Right ventricle myocardium superior (tissue), 1 donor: ENCODE data around the gene LMNA. TPM values are rescaled to one million over a fixed set of nuclear protein-coding genes. Genes with fewer than 3 reads are reported as not detected.
A peak's percentile ranks its signal among the peaks of the same experiment; 100 is the strongest.

Experiments used
- ATAC-seq: fragments of 200-7000 bp; cut with Tn5 transposase; one replicate; pipeline ENCODE4 v1.9.1; 2020; ENCODE audit warnings: mild to moderate bottlenecking; ENCODE audit not compliant: poor library complexity
- DNase-seq: peaks from one replicate; pipeline ENCODE4 v3.0.0-alpha.2; 2020
- intact Hi-C: fragments of 100-400 bp; cut with DNase I; formaldehyde crosslinking; loops from one replicate; pipeline ENCODE4 v1.11.2; 2022
- total RNA-seq: library from RNA; stranded (reverse); fragmentation: NEBNext Ultra II Directional; extraction: Animal tissue kit (Norgen Biotek cat#: 25700); gene quantifications from one replicate; pipeline ENCODE4 v1.2.1, GENCODE V29; 2021
- donor health status: DM: no; HTN: yes; CAD: no; lungs with severe emphysema.

The LMNA gene
- total RNA-seq, 1 donor from 2014 or later: 270 TPM

- ATAC-seq (no peak), DNase-seq (no peak)
- intact Hi-C loops: no loop called here
Observed at GRCh38 chr1:156080863-156081179, 33.7 kb upstream of the LMNA start.

GRCh38 chr1:156081180-156081916, 33.2 kb upstream of the LMNA start:
- intact Hi-C loops: no loop called here

GRCh38 chr1:156081917-156082308, 32.6 kb upstream of the LMNA start:
- intact Hi-C loops: no loop called here
- DNase-seq (no peak), ATAC-seq (no peak)

More at GRCh38 chr1:156081180-156081916, 33.2 kb upstream of the LMNA start:
- ATAC-seq (no peak), DNase-seq (no peak)

GRCh38 chr1:156082309-156083091, 32.0 kb upstream of the LMNA start, which contains the start of gene MEX3A:
Gene MEX3A, minus strand, starts transcription at chr1:156082465. Its CDS starts 467 bp downstream, at chr1:156081998.
- intact Hi-C loops: no loop called here
- DNase-seq (peak; percentile 85), ATAC-seq (peak; percentile 91)

GRCh38 chr1:156083800-156084790, 30.4 kb upstream of the LMNA start:
- no peak for DNase-seq
- ATAC-seq: no peak
- intact Hi-C loops: no loop called here

- intact Hi-C loops: no loop called here
- peak; percentile 64 for DNase-seq
- peak; percentile 43 for ATAC-seq
Observed at GRCh38 chr1:156086256-156086662, 28.3 kb upstream of the LMNA start.

GRCh38 chr1:156089704-156090103, 24.8 kb upstream of the LMNA start:
- no peak for ATAC-seq
- DNase-seq: no peak
- intact Hi-C loops: loop anchor here (2.0 kb wide), 1 partner anchor 135 kb away; no protein-coding TSS in a partner anchor

GRCh38 chr1:156090138-156090839, 24.2 kb upstream of the LMNA start:
- peak; percentile 26 for ATAC-seq
- intact Hi-C loops: loop anchor here (2.0 kb wide), 1 partner anchor 135 kb away; no protein-coding TSS in a partner anchor
- DNase-seq: no peak

GRCh38 chr1:156090840-156091188, 23.7 kb upstream of the LMNA start:
- ATAC-seq (peak; percentile 87), DNase-seq (peak; percentile 90)
- intact Hi-C loops: loop anchor here (2.0 kb wide), 1 partner anchor 134 kb away; no protein-coding TSS in a partner anchor

GRCh38 chr1:156091610-156092009, 22.9 kb upstream of the LMNA start:
- no peak for DNase-seq
- intact Hi-C loops: loop anchor here (2.0 kb wide), 1 partner anchor 133 kb away; no protein-coding TSS in a partner anchor
- no peak for ATAC-seq

- intact Hi-C loops: loop anchor here (2.0 kb wide), 1 partner anchor 35 kb away; no protein-coding TSS in a partner anchor
- no peak for DNase-seq
- ATAC-seq: no peak
Observed at GRCh38 chr1:156095906-156096508, 18.5 kb upstream of the LMNA start.

GRCh38 chr1:156096640-156097391, 17.7 kb upstream of the LMNA start:
- DNase-seq: peak; percentile 95
- intact Hi-C loops: loop anchor here (2.0 kb wide), 1 partner anchor 34 kb away; no protein-coding TSS in a partner anchor
- ATAC-seq: peak; percentile 98

GRCh38 chr1:156097499-156098178, 16.9 kb upstream of the LMNA start:
- intact Hi-C loops: loop anchor here (2.0 kb wide), 1 partner anchor 33 kb away; no protein-coding TSS in a partner anchor
- ATAC-seq (no peak), DNase-seq (no peak)

GRCh38 chr1:156098784-156099183, 15.7 kb upstream of the LMNA start:
- DNase-seq (no peak), ATAC-seq (no peak)
- intact Hi-C loops: no loop called here

GRCh38 chr1:156099282-156099681, 15.2 kb upstream of the LMNA start:
- DNase-seq (no peak), ATAC-seq (no peak)
- intact Hi-C loops: no loop called here

GRCh38 chr1:156100205-156100995, 14.1 kb upstream of the LMNA start:
- no peak for DNase-seq
- no peak for ATAC-seq
- intact Hi-C loops: no loop called here
